Rectal smooth muscle tissue (tissue), 1 donor: ENCODE results near the gene COPG2.
"Not testable (repeated sequence)": the region's sequence is repeated elsewhere in the genome, so short reads cannot be mapped to it uniquely, and the experiment has no call there.

Experiments used
- H3K27ac ChIP-seq: one replicate; pipeline ENCODE4 v1.7.0; 2013; ENCODE audit warnings: low read depth, low read length, inconsistent platforms
- H3K27me3 ChIP-seq: one replicate; pipeline ENCODE4 v1.7.0; 2013; ENCODE audit warnings: low read length; ENCODE audit not compliant: control insufficient read depth, insufficient read depth
- H3K36me3 ChIP-seq: one replicate; pipeline ENCODE4 v1.7.0; 2013; ENCODE audit warnings: low read length; ENCODE audit not compliant: control insufficient read depth, insufficient read depth
- H3K4me1 ChIP-seq: one replicate; pipeline ENCODE4 v1.7.0; 2013; ENCODE audit warnings: low read length; ENCODE audit not compliant: control insufficient read depth, insufficient read depth
- H3K4me3 ChIP-seq: one replicate; pipeline ENCODE4 v1.7.0; 2013; ENCODE audit warnings: low read length
- H3K9ac ChIP-seq: one replicate; pipeline ENCODE4 v1.7.0; 2013; ENCODE audit warnings: low read length

The COPG2 gene

DNA sequence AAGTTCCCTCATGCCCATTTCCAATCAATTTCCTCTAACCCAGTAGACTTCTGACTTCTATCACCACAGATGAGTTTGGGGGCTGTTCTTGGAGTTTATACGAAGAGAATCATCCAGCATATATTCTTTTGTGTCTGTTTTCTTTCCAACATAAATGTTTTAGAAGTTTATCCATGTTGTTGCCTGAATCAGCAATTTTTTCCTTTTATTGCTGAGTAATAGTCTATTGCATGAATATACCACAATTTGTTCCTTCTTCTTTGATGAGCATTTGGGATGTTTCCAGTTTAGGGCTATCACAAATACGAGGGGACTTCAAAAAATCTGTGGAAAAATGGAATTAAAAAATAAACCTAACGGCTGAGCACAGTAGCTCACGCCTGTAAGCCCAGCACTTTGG, 26.2 kb downstream of the COPG2 start:
- Histone ChIP-seq H3K36me3 (no peaks in the 10 kb centered on the region), H3K4me3 (no peak overlapping the region), H3K9ac (no peak overlapping the region), H3K27ac (no peak overlapping the region), H3K27me3 (no peaks in the 10 kb centered on the region), H3K4me1 (no peaks in the 10 kb centered on the region)

DNA sequence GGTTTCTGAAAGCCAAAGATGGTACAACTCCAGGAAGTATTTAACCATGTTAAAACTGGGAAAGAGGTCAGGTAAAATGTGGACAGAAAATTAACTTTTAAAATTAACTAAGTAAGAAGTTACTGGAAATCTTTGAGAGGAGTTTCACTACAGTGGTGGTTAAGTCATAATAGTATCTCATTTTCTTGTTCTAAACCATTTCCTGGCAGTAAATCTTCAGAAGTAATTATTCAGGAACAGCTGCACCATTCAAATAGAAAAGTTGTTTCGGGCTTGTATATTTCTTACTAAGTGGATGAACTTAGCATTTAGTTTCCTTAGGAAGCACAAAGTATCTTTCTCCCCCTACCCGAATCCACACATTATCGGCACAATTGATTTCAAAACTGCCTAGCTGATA, 27.1 kb downstream of the COPG2 start:
- no peak overlapping the region for H3K9ac ChIP-seq
- H3K4me1 ChIP-seq: no peaks in the 10 kb centered on the region
- H3K27me3 ChIP-seq: no peaks in the 10 kb centered on the region
- H3K4me3 ChIP-seq: no peak overlapping the region
- H3K27ac ChIP-seq: no peak overlapping the region
- no peaks in the 10 kb centered on the region for H3K36me3 ChIP-seq

DNA sequence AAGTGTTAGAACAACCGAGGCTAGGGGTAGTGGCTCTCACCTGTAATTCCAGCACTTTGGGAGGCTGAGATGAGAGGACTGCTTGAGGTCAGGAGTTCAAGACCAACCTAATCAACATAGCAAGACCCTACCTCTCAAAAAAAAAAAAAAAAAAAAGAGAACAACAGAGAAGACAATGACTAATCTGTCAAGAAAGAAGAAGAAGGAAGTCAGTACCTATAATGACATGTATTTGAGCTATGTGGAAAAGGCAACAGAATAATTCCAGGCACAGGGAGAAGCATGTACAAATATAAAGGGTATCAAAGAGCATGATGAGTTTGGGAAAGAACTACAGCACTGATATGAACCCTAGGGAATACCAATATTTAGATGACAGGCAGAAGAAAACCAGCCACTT, 27.5 kb downstream of the COPG2 start:
- no peaks in the 10 kb centered on the region for H3K36me3 ChIP-seq
- no peak overlapping the region for H3K4me3 ChIP-seq
- no peaks in the 10 kb centered on the region for H3K27me3 ChIP-seq
- H3K27ac ChIP-seq: no peak overlapping the region
- no peaks in the 10 kb centered on the region for H3K4me1 ChIP-seq
- no peak overlapping the region for H3K9ac ChIP-seq

DNA sequence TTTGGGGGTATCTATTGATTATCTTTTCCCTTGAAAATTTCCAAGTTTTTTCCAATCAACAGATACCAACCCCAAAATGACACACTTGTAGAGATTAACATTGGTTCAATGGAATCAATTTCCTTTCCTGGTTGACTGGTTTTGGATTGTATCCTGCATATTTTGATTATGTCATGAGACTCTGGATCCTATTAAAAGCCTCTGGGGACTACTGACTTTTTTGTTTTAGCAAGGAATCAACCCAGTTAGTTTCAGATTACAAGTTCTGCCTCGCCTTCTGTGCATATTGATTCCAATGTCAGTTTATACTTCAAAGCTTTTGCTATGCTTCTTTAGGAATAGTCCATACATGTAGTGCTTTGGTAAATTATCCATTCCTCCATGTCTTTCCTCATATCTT, 29.2 kb downstream of the COPG2 start:
- no peak overlapping the region for H3K27ac ChIP-seq
- no peak overlapping the region for H3K9ac ChIP-seq
- no peak overlapping the region for H3K4me3 ChIP-seq
- H3K4me1 ChIP-seq: no peaks in the 10 kb centered on the region
- no peaks in the 10 kb centered on the region for H3K36me3 ChIP-seq
- H3K27me3 ChIP-seq: no peaks in the 10 kb centered on the region

DNA sequence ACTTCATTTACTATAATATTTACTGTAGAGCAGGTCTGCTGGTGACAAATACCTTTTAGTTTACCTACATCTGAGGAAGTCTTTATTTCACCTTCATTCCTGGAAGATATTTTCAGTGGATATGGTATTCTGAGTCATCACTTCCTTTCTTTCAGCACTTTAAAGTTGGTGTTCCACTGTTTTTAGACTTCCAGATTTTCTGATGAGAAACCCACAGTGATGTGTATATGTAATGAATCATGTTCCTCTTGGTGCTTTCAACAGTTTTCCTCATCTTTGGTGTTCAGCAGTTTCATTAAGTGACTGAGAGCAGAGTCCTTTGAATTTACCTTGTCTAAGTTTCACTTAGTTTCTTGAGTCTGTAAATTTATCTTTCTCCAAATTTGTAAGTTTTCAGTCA, 36.4 kb downstream of the COPG2 start:
- Histone ChIP-seq H3K4me1 (no peaks in the 10 kb centered on the region), H3K27me3 (no peaks in the 10 kb centered on the region), H3K9ac (no peak overlapping the region), H3K27ac (no peak overlapping the region), H3K4me3 (no peak overlapping the region), H3K36me3 (no peaks in the 10 kb centered on the region)

DNA sequence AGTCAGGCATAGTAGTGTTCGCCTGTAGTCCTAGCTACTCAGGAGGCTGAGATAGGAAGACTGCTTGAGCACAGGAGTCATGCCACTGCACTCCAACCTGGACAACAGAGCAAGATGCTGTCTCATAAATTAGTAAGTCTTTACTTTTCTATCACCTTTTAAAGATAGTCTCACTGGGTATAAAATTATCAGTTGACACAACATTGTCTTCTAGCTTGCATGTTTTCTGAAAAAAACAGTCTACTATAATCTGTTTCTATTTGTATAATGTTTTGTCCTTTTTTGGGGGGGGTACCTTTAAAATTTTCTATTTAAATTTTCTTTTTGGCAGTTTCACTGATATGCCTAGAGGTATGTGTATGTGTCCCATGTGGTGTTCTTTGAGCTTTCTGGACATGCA, 39.6 kb downstream of the COPG2 start:
- no peak overlapping the region for H3K9ac ChIP-seq
- H3K27me3 ChIP-seq: no peaks in the 10 kb centered on the region
- H3K27ac ChIP-seq: no peak overlapping the region
- H3K4me3 ChIP-seq: no peak overlapping the region
- no peaks in the 10 kb centered on the region for H3K4me1 ChIP-seq
- no peaks in the 10 kb centered on the region for H3K36me3 ChIP-seq

DNA sequence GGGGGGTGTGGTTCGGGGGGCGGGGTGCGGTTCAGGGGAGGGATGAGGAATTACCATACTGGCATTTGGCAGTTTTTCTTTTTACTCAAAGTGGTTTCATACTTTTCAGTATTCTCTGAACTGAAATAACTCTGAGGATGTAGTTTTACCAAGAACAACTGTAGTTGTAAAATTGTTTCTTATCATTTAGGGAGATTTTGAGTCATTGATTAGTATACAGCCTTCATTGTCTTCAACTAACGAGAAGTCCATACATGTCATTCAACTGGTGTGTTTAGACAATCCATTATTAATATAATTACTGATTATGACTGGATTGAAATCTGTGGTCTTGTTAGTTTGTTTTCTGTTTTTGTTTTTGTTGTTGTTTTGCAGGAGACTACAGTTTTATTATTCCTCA, 40.8 kb downstream of the COPG2 start:
- no peak overlapping the region for H3K27ac ChIP-seq
- H3K4me3 ChIP-seq: no peak overlapping the region
- no peaks in the 10 kb centered on the region for H3K27me3 ChIP-seq
- no peaks in the 10 kb centered on the region for H3K36me3 ChIP-seq
- H3K9ac ChIP-seq: no peak overlapping the region
- no peaks in the 10 kb centered on the region for H3K4me1 ChIP-seq

DNA sequence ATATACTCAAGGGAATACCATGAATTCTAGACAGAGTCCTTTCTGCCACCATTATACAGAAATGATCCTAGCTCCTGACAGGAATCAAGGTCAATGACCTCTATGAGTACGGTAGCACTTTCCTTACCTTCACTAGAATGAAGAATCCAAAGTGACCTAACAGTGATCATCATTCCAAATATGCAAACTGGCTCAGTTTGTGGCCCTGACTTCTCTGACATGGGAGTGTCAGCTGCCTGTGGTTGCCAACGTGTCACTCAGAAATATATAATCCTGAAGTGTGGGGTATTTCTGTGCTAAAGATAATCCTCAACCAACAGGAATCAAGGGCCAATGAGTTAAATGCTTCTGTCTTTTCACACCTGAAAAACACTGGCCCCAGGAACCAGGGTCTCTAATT, 45.7 kb downstream of the COPG2 start:
- no peaks in the 10 kb centered on the region for H3K36me3 ChIP-seq
- no peak overlapping the region for H3K4me3 ChIP-seq
- no peaks in the 10 kb centered on the region for H3K27me3 ChIP-seq
- H3K9ac ChIP-seq: no peak overlapping the region
- H3K27ac ChIP-seq: no peak overlapping the region
- H3K4me1 ChIP-seq: no peaks in the 10 kb centered on the region

DNA sequence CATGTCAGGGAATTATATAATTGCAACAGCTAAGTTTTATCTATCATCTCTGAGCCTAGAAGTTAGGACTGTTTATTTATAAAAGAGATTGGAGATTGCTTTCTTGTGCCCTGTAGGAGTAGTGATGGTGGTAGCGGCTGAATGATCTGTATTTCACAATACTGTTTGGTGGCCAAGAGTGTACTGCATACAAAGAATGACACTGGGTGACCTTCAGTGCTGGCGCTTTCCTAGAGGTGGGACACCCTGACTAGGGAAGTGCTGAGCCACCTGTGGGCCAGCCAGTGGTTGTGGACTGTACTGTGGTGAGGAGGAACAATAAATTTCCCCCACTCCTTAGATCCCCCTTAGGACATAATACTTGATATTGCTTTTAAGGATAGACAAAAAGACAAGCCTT, 53.0 kb downstream of the COPG2 start:
- Histone ChIP-seq H3K4me3 (no peak overlapping the region), H3K27ac (no peak overlapping the region), H3K36me3 (peaks cover 11% of the 10 kb centered on the region), H3K9ac (no peak overlapping the region), H3K4me1 (no peaks in the 10 kb centered on the region), H3K27me3 (no peaks in the 10 kb centered on the region)

DNA sequence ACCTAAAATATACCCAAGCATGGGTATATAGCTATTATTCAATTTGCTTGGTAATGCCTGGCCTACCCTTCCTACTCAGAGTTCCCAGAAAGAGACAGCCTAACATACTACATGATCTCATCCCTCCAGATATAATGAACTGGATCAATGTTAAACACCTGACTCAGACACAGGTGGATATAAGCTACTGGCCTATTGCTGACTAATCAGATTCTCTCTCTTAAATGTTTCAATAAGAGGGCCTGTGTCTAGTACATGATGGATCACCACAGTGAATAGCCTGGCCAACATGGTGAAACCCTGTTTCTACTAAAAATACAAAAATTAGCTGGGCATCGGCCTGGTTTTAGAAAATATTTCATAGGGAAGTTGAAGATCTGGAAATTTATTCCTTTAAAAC, 54.1 kb downstream of the COPG2 start:
- no peak overlapping the region for H3K27ac ChIP-seq
- no peak overlapping the region for H3K4me3 ChIP-seq
- peaks cover 12% of the 10 kb centered on the region for H3K36me3 ChIP-seq
- no peaks in the 10 kb centered on the region for H3K27me3 ChIP-seq
- no peak overlapping the region for H3K9ac ChIP-seq
- no peaks in the 10 kb centered on the region for H3K4me1 ChIP-seq

DNA sequence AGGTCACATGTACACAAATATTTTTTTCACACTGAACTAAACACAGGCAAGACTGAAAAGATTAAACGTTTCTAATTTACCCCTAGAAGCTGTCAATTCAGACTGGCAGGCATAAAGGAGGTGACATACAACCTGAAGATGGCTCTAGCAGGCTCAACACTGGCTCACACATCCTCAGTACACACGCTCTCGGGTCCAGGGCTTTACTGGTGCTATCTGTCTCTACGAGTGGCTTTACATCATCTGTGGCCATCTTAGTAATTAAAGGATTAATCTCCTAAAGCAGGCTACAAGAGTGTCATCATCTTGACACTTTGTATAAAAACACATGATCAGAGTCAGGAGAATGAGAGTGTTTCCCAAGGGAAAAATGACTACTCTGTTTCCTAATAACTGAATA, 57.3 kb downstream of the COPG2 start:
- Histone ChIP-seq H3K27me3 (no peaks in the 10 kb centered on the region), H3K9ac (no peak overlapping the region), H3K27ac (no peak overlapping the region), H3K4me3 (no peak overlapping the region), H3K4me1 (no peaks in the 10 kb centered on the region), H3K36me3 (peaks cover 13% of the 10 kb centered on the region)

DNA sequence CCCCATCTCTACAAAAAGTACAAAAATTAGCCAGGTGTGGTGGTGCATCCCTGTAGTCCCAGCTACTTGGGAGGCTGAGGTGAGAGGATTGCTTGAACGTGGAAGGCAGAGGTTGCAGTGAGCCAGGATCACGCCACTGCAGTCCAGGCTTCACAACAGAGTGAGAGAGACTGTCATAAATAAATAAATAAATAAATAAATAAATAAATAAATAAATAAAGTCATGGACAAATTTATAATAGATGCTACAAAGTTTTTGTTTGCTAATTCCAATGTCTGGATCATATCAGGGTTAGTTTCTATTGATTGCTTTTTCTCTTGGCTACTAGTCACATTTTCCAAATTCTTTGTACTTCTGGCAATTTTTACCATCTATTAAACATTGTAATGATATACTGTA, 61.5 kb downstream of the COPG2 start:
- not testable (repeated sequence) for H3K4me1 ChIP-seq, H3K27ac ChIP-seq, H3K27me3 ChIP-seq, H3K36me3 ChIP-seq, H3K4me3 ChIP-seq, H3K9ac ChIP-seq

DNA sequence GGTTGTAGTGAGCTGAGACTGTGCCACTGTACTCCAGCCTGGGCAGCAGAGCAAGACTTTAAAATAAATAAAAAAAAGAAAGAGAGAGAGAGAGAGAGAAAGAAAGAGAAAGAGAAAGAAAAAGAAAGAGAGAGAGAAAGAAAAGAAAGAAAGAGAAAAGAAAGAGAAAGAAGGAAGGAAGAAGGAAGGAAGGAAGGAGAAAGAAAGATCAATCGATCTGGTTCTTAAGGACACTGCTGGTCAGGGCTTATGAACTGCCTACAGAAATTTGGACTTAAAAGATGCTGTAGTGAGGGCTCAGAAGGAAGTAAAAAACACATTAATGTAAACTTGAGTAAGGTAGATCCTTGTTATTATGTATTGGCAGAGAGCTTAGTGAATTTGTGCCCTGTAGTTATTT, 62.4 kb downstream of the COPG2 start:
- peaks cover 2% of the 10 kb centered on the region for H3K36me3 ChIP-seq
- no peaks in the 10 kb centered on the region for H3K4me1 ChIP-seq
- H3K27ac ChIP-seq: no peak overlapping the region
- no peak overlapping the region for H3K4me3 ChIP-seq
- H3K27me3 ChIP-seq: no peaks in the 10 kb centered on the region
- H3K9ac ChIP-seq: no peak overlapping the region

DNA sequence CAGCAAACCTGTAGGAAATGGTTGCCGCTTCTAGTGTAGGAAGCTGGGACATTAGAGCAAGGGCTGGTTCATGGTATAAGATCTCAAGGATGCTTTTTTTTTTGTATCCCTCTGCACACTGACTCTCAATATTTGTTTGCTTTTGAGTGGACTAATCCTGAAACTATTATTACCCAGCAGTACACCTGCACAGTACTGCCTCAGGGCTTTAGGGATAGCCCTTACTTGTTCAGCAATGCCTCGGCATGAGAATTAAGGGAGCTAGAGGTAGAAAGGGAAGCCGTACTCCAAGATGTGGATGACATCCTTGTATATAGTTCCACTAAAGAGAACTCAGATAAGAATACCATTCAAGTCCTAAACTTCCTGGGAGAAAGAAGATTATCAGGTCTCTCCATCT, 70.5 kb downstream of the COPG2 start:
- no peaks in the 10 kb centered on the region for H3K36me3 ChIP-seq
- no peaks in the 10 kb centered on the region for H3K27me3 ChIP-seq
- no peak overlapping the region for H3K9ac ChIP-seq
- no peaks in the 10 kb centered on the region for H3K4me1 ChIP-seq
- no peak overlapping the region for H3K27ac ChIP-seq
- H3K4me3 ChIP-seq: no peak overlapping the region
